Osteocyte (in vitro differentiated cells): ENCODE data around the gene BMAL1. TPM values are rescaled to one million over a fixed set of nuclear protein-coding genes. Genes with fewer than 3 reads are reported as not detected.
A peak's percentile ranks its signal among the peaks of the same experiment; 100 is the strongest.

Experiments
- DNase-seq: peaks from one replicate; pipeline ENCODE4 v3.0.0; 2021; ENCODE audit warnings: mixed read lengths; ENCODE audit not compliant: unreplicated experiment; ENCODE audit errors: extremely low spot score
- H3K27ac Mint-ChIP-seq: one replicate; pipeline ENCODE4 v1.8.0; 2021; ENCODE audit warnings: mild to moderate bottlenecking, mixed read lengths; ENCODE audit not compliant: unreplicated experiment
- H3K27me3 Mint-ChIP-seq: one replicate; pipeline ENCODE4 v1.8.0; 2021; ENCODE audit warnings: mixed read lengths; ENCODE audit not compliant: unreplicated experiment
- H3K36me3 Mint-ChIP-seq: one replicate; pipeline ENCODE4 v1.8.0; 2021; ENCODE audit warnings: mixed read lengths; ENCODE audit not compliant: unreplicated experiment
- H3K4me1 Mint-ChIP-seq: one replicate; pipeline ENCODE4 v1.8.0; 2021; ENCODE audit warnings: mixed read lengths; ENCODE audit not compliant: unreplicated experiment
- H3K4me3 Mint-ChIP-seq: one replicate; pipeline ENCODE4 v1.8.0; 2021; ENCODE audit warnings: mild to moderate bottlenecking, moderate library complexity, mixed read lengths; ENCODE audit not compliant: unreplicated experiment
- H3K9me3 Mint-ChIP-seq: one replicate; pipeline ENCODE4 v1.8.0; 2021; ENCODE audit warnings: mixed read lengths; ENCODE audit not compliant: unreplicated experiment
- CTCF ChIP-seq: fragments of 200-600 bp; sonication (generic); IDR thresholded peaks from 2 replicates; pipeline ENCODE4 v1.5.0; 2021; ENCODE audit warnings: antibody characterized with exemption, mild to moderate bottlenecking, moderate library complexity
- total RNA-seq: library from RNA; stranded (reverse); gene quantifications from 2 replicates; pipeline ENCODE4 v1.2.1, GENCODE V29; 2021

The BMAL1 gene
- total RNA-seq, 1 donor from 2014 or later = 25.3 TPM

DNA sequence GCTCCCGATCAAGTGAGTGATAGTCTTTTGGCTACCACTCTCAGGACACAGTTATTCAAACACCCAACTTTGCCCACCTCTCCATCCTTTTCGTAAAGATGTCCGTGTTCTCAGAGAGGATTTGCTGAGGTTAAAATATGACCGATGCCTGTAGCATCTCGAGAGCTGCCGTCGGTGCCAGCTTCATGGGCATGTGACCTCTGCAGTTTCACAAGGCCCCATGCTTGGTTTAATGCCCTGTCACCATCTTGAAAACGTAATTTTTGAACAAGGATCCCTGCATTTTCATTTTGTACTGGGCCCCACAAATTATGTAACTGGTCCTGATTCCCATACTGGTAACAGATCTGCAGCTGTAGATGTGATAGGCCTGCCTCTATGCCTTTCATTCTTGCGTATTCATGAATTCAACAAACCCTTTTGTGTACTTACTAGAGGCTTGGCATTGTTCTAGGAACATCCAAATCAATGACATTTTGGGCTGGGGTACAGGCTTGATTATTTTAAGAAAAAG lies 85.1 kb downstream of the BMAL1 start:
- no peak for TF ChIP-seq CTCF
- no peaks in the 10 kb centered on the region for H3K9me3 Mint-ChIP-seq
- no peaks in the 10 kb centered on the region for H3K27me3 Mint-ChIP-seq
- H3K36me3 Mint-ChIP-seq = peaks cover 16% of the 10 kb centered on the region
- H3K4me3 Mint-ChIP-seq = no peak overlapping the region
- DNase-seq = no peak
- peaks cover 52% of the 10 kb centered on the region for H3K4me1 Mint-ChIP-seq
- H3K27ac Mint-ChIP-seq = no peak overlapping the region

GRCh38 chr11:13364388-13364787 lies 86.8 kb downstream of the BMAL1 start:
- TF ChIP-seq CTCF = no peak
- H3K4me1 Mint-ChIP-seq = peaks cover 52% of the 10 kb centered on the region
- DNase-seq = no peak
- no peaks in the 10 kb centered on the region for H3K9me3 Mint-ChIP-seq
- no peaks in the 10 kb centered on the region for H3K27me3 Mint-ChIP-seq
- no peak overlapping the region for H3K4me3 Mint-ChIP-seq
- H3K27ac Mint-ChIP-seq = peak overlapping the region; percentile 42
- H3K36me3 Mint-ChIP-seq = peaks cover 19% of the 10 kb centered on the region

GRCh38 chr11:13366266-13367026 lies 88.9 kb downstream of the BMAL1 start:
- no peak for DNase-seq
- H3K9me3 Mint-ChIP-seq = no peaks in the 10 kb centered on the region
- no peak for TF ChIP-seq CTCF
- peaks cover 17% of the 10 kb centered on the region for H3K36me3 Mint-ChIP-seq
- peaks cover 35% of the 10 kb centered on the region for H3K4me1 Mint-ChIP-seq
- H3K4me3 Mint-ChIP-seq = no peak overlapping the region
- no peaks in the 10 kb centered on the region for H3K27me3 Mint-ChIP-seq
- H3K27ac Mint-ChIP-seq = no peak overlapping the region

GRCh38 chr11:13367115-13367514 lies 89.5 kb downstream of the BMAL1 start:
- Mint-ChIP-seq H3K9me3 (no peaks in the 10 kb centered on the region), H3K27me3 (no peaks in the 10 kb centered on the region), H3K36me3 (peaks cover 14% of the 10 kb centered on the region), H3K4me1 (peaks cover 35% of the 10 kb centered on the region), H3K4me3 (no peak overlapping the region), H3K27ac (no peak overlapping the region)
- no peak for TF ChIP-seq CTCF
- DNase-seq = no peak

GRCh38 chr11:13368041-13368446 lies 90.5 kb downstream of the BMAL1 start:
- no peaks in the 10 kb centered on the region for H3K9me3 Mint-ChIP-seq
- peaks cover 13% of the 10 kb centered on the region for H3K36me3 Mint-ChIP-seq
- H3K27me3 Mint-ChIP-seq = no peaks in the 10 kb centered on the region
- DNase-seq = no peak
- TF ChIP-seq CTCF = no peak
- H3K4me1 Mint-ChIP-seq = peaks cover 35% of the 10 kb centered on the region
- no peak overlapping the region for H3K4me3 Mint-ChIP-seq
- peak overlapping the region; percentile 58 for H3K27ac Mint-ChIP-seq
